IPS DF 6.9 (cell line): ENCODE data around the gene IFI16.
A peak's percentile ranks its signal among the peaks of the same experiment; 100 is the strongest.

ENCODE experiments used
- DNase-seq: peaks from one replicate; pipeline ENCODE4 v3.0.0-alpha.2; 2013; ENCODE audit warnings: low read depth, low spot score
- H3K27ac ChIP-seq: one replicate; pipeline ENCODE4 v1.5.1; 2013; ENCODE audit warnings: low read length, control low read depth
- H3K27me3 ChIP-seq: 2 replicates; pipeline ENCODE4 v1.6.1; 2013; ENCODE audit warnings: mild to moderate bottlenecking, low read length; ENCODE audit not compliant: control insufficient read depth, insufficient read depth
- H3K36me3 ChIP-seq: 2 replicates; pipeline ENCODE4 v1.6.1; 2013; ENCODE audit warnings: low read length; ENCODE audit not compliant: control insufficient read depth, insufficient read depth
- H3K4me1 ChIP-seq: 2 replicates; pipeline ENCODE4 v1.6.1; 2013; ENCODE audit warnings: low read length; ENCODE audit not compliant: control insufficient read depth, insufficient read depth
- H3K4me3 ChIP-seq: 2 replicates; pipeline ENCODE4 v1.5.1; 2013; ENCODE audit warnings: mild to moderate bottlenecking, low read length
- H3K9me3 ChIP-seq: 2 replicates; pipeline ENCODE4 v1.6.1; 2013; ENCODE audit warnings: low read length, inconsistent platforms; ENCODE audit not compliant: control insufficient read depth, insufficient read depth
- WGBS: extraction: QIAGEN DNeasy Blood & Tissue Kit; methylation state at CpG from one replicate; pipeline ENCODE4 v1.1.7; 2013; ENCODE audit warnings: mixed read lengths, missing lambda C conversion rate; ENCODE audit not compliant: insufficient read length, insufficient coverage; 5-methylcytosine and 5-hydroxymethylcytosine counted together

IFI16 gene

GRCh38 chr1:159077120-159077961, 67.6 kb downstream of the IFI16 start:
- Histone ChIP-seq H3K4me3 (no peak overlapping the region), H3K27ac (no peak overlapping the region), H3K4me1 (no peaks in the 10 kb centered on the region), H3K9me3 (no peaks in the 10 kb centered on the region), H3K27me3 (no peaks in the 10 kb centered on the region), H3K36me3 (no peaks in the 10 kb centered on the region)
- DNase-seq: no peak
- no CpG with 5 or more reads among the region's 12 CpGs for WGBS

GRCh38 chr1:159079525-159079924, 69.8 kb downstream of the IFI16 start:
- H3K27ac ChIP-seq: no peak overlapping the region
- no peaks in the 10 kb centered on the region for H3K9me3 ChIP-seq
- H3K27me3 ChIP-seq: no peaks in the 10 kb centered on the region
- WGBS: no CpG with 5 or more reads among the region's 1 CpG
- no peak for DNase-seq
- H3K4me1 ChIP-seq: no peaks in the 10 kb centered on the region
- H3K36me3 ChIP-seq: no peaks in the 10 kb centered on the region
- H3K4me3 ChIP-seq: no peak overlapping the region

GRCh38 chr1:159081626-159082025, 71.9 kb downstream of the IFI16 start:
- DNase-seq: no peak
- Histone ChIP-seq H3K4me3 (no peak overlapping the region), H3K36me3 (no peaks in the 10 kb centered on the region), H3K27ac (no peak overlapping the region), H3K27me3 (no peaks in the 10 kb centered on the region), H3K4me1 (no peaks in the 10 kb centered on the region; the same call in 1 of the 2 replicates), H3K9me3 (no peaks in the 10 kb centered on the region)
- WGBS: no CpG with 5 or more reads among the region's 1 CpG

- DNase-seq: no peak
- no CpG with 5 or more reads among the region's 1 CpG for WGBS
- H3K36me3 ChIP-seq: no peaks in the 10 kb centered on the region
- no peaks in the 10 kb centered on the region; the same call in 1 of the 2 replicates for H3K4me1 ChIP-seq
- no peaks in the 10 kb centered on the region for H3K27me3 ChIP-seq
- no peak overlapping the region for H3K4me3 ChIP-seq
- no peaks in the 10 kb centered on the region for H3K9me3 ChIP-seq
- no peak overlapping the region for H3K27ac ChIP-seq
Observed at GRCh38 chr1:159083013-159083412, 73.3 kb downstream of the IFI16 start.

GRCh38 chr1:159084152-159084551, 74.4 kb downstream of the IFI16 start:
- no peak overlapping the region for H3K4me3 ChIP-seq
- WGBS: no CpG with 5 or more reads among the region's 3 CpGs
- no peaks in the 10 kb centered on the region for H3K9me3 ChIP-seq
- H3K4me1 ChIP-seq: no peaks in the 10 kb centered on the region; the same call in 1 of the 2 replicates
- no peak overlapping the region for H3K27ac ChIP-seq
- DNase-seq: no peak
- no peaks in the 10 kb centered on the region for H3K36me3 ChIP-seq
- no peaks in the 10 kb centered on the region for H3K27me3 ChIP-seq

- WGBS: no CpG with 5 or more reads among the region's 3 CpGs
- no peaks in the 10 kb centered on the region; the same call in 1 of the 2 replicates for H3K4me1 ChIP-seq
- no peak overlapping the region for H3K27ac ChIP-seq
- no peaks in the 10 kb centered on the region for H3K27me3 ChIP-seq
- no peak overlapping the region for H3K4me3 ChIP-seq
- H3K36me3 ChIP-seq: no peaks in the 10 kb centered on the region
- no peaks in the 10 kb centered on the region for H3K9me3 ChIP-seq
- no peak for DNase-seq
Observed at GRCh38 chr1:159084867-159085266, 75.2 kb downstream of the IFI16 start.

GRCh38 chr1:159088050-159088449, 78.3 kb downstream of the IFI16 start:
- no peak overlapping the region for H3K4me3 ChIP-seq
- no peaks in the 10 kb centered on the region for H3K9me3 ChIP-seq
- H3K36me3 ChIP-seq: no peaks in the 10 kb centered on the region
- DNase-seq: no peak
- H3K4me1 ChIP-seq: no peaks in the 10 kb centered on the region; the same call in 1 of the 2 replicates
- H3K27me3 ChIP-seq: no peaks in the 10 kb centered on the region
- no CpG with 5 or more reads among the region's 2 CpGs for WGBS
- H3K27ac ChIP-seq: no peak overlapping the region

- no peaks in the 10 kb centered on the region; the same call in 1 of the 2 replicates for H3K4me1 ChIP-seq
- no peaks in the 10 kb centered on the region for H3K36me3 ChIP-seq
- no peak overlapping the region for H3K4me3 ChIP-seq
- H3K27ac ChIP-seq: no peak overlapping the region
- WGBS: 100% methylated on average over 1 of the region's 6 CpGs
- DNase-seq: no peak
- H3K9me3 ChIP-seq: no peaks in the 10 kb centered on the region
- no peaks in the 10 kb centered on the region for H3K27me3 ChIP-seq
Observed at GRCh38 chr1:159088546-159089183, 79.0 kb downstream of the IFI16 start.

- H3K36me3 ChIP-seq: no peaks in the 10 kb centered on the region
- no peak overlapping the region for H3K4me3 ChIP-seq
- WGBS: no CpG with 5 or more reads among the region's 4 CpGs
- no peaks in the 10 kb centered on the region for H3K9me3 ChIP-seq
- DNase-seq: peak; percentile 20
- H3K4me1 ChIP-seq: no peaks in the 10 kb centered on the region; the same call in 1 of the 2 replicates
- H3K27me3 ChIP-seq: no peaks in the 10 kb centered on the region
- no peak overlapping the region for H3K27ac ChIP-seq
Observed at GRCh38 chr1:159089184-159089791, 79.6 kb downstream of the IFI16 start.

- Histone ChIP-seq H3K36me3 (no peaks in the 10 kb centered on the region), H3K27ac (no peak overlapping the region)
- no CpG with 5 or more reads among the region's 4 CpGs for WGBS
Observed at GRCh38 chr1:159090286-159091179, 80.8 kb downstream of the IFI16 start.

More at GRCh38 chr1:159090286-159091179, 80.8 kb downstream of the IFI16 start:
- no peak for DNase-seq
- Histone ChIP-seq H3K9me3 (no peaks in the 10 kb centered on the region), H3K4me1 (no peaks in the 10 kb centered on the region), H3K4me3 (no peak overlapping the region), H3K27me3 (no peaks in the 10 kb centered on the region)
